ENCODE data around the gene EMP1. TPM values are rescaled to one million over a fixed set of nuclear protein-coding genes. Genes with fewer than 3 reads are reported as not detected.

Gene EMP1
- total RNA-seq, 2 experiments from 2014 or later: 13.5 to 20.9 TPM

DNA sequence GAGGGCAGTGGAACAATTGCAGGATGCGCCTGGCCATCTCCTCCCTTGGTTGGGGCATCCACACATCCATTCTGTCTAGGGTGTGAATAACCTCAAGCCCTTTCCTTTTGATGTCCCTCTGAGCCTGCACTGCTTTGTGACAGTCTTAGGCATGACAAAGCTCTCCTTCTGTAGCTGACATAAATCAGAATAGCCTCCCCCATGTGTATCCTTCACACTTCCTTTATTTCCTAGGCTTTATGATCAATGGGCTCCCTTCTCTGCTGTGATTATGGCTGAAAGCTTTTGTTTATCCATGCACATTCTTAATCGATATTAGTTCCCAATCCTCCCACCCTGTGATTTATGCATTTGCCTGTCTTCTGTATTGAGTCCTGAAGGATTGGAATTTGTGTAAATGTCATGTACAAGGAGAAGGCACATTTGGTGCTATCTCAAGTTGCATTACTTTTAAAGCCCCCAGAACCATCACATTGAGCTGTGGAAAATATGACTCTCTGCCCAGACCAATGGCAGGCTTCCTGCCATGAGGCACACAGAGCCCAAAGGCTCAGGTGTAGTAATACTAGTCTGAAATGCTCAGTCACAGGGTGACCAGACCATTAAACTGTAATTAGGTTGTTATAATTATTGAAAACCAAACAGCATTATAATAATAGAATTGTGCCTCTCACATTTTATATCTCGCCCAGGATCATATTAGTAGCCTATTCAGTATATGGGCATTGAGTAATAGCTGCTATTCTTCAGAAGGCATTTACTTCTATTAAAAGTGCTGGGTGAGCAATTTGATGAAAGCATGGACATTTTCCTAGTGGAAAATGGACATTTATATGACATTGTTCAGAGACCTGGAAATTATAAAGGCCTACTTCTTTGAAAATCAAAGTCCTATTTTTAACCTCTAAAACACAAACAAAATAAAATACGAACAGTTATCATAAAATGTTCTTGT, 14.0 kb downstream of the EMP1 start:
- CTCF ChIA-PET: interaction anchor here (2.4 to 3.6 kb wide), 5 partner anchors 10 to 295 kb away, joined by 15 to 20 read pairs (median 17); partner anchors contain the start of gene GSG1
- POLR2A ChIA-PET: interaction anchor here (0.6 kb wide), 1 partner anchor 234 kb away, joined by 9 read pairs; no protein-coding TSS in a partner anchor

DNA sequence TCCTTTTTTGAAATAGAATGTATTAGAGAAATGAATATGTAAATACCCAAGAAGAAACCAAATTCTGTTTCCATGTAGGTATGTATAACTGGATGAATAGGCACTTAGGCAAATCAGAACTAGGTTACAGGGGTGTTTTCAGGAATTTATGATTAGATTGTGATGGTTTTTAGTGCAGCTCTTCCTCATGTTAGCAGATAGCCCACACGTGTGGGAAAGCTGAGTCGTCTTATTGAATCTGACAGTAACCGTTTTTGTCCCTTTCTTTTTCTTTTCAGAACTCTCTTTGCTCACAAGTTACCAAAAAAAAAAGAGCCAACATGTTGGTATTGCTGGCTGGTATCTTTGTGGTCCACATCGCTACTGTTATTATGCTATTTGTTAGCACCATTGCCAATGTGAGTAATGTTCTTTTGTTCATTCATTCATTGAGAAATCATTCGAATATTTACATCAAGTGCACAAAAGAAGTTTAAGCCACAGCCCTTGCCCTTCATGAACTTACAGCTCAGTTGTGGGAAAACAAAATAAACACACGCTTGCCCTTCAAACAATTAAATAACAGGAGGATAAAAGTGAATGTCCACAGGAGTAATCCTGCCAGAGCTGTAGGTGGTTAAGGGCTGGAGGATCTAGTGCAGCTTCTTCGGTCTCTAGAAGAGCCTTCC, 14.8 kb downstream of the EMP1 start:
- POLR2A ChIA-PET: interaction anchor here (0.6 kb wide), 1 partner anchor 235 kb away, joined by 9 read pairs; no protein-coding TSS in a partner anchor

DNA sequence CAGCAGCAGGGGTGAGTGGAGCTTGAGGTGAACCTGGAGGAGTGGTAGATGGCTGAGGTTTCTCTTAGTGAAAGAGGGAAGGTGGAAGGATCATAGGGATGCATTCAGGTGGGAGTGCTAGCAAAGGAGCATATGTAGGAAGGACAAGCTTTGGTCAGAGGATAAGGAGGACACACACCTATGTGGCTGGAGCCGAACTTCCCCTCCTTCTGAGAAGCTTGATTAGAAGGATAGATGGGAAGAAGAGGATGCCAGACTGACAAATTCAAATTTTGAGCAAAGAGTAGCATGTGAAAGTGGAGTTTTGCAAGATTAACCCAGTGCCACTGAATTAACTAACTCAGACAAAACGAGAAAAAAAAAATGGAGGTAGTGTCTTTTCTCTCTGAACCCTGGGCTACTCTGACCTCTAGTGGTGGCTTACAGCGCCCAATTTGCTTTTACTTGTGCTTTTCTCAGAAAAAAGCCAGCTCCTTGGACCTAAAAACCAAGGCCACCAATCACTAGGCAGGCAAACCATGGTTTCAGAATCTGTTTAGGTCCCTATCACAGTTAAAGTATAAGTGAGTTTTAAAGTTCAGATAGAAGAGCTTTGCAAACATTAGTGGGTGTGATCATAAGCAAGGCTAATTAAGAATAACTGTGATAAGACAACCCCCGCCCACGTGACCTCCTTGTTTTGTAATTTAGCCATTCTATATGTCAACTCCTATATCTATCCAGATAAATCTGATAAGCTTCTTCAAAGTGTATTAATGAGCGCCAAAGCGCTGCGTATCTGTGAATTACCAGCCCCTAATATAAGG, 15.5 kb downstream of the EMP1 start:
- POLR2A ChIA-PET: no interaction called here

More for the DNA sequence above, 14.8 kb downstream of the EMP1 start:
- CTCF ChIA-PET: interaction anchor here (0.9 to 3.6 kb wide), 18 partner anchors 10 to 298 kb away, joined by 3 to 20 read pairs (median 5); partner anchors contain the start of gene GSG1

DNA sequence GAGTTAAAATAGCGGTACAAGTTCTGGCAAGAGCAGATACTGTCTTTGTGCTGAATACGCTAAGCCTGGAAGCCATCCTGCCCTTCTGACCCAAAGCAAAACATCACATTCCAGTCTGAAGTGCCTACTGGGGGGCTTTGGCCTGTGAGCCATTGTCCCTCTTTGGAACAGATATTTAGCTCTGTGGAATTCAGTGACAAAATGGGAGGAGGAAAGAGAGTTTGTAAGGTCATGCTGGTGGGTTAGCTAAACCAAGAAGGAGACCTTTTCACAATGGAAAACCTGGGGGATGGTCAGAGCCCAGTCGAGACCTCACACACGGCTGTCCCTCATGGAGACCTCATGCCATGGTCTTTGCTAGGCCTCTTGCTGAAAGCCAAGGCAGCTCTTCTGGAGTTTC, 18.5 kb downstream of the EMP1 start:
- POLR2A ChIA-PET: no interaction called here
- CTCF ChIA-PET: interaction anchor here (1.3 kb wide), 1 partner anchor 117 kb away, joined by 3 read pairs; no protein-coding TSS in a partner anchor

More for the DNA sequence above, 15.5 kb downstream of the EMP1 start:
- CTCF ChIA-PET: interaction anchor here (0.7 to 3.6 kb wide), 24 partner anchors 9 to 409 kb away, joined by 3 to 20 read pairs (median 4); partner anchors contain the start of genes FAM234B and GSG1

DNA sequence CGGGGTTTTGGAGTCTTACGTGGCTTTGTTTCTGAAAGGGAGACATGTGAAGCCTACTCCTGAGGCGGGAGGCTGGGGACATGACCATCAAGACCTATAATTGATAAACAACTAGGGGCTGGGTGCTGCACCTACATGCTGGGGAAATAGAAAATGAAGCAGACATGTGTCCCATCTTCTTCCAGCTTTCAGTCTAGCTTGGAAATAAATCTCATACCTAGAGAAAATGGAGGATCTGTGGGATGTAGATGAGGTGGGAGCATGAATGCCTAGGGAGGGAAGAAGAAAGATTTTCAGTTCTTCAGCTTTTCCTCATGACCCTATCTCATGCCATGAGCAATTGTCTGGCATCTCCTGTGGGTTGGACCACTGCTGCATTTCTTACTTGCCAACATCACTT, 22.1 kb downstream of the EMP1 start:
- ChIA-PET POLR2A (no interaction called here), CTCF (interaction anchor here (1.8 kb wide), 1 partner anchor 37 kb away, joined by 4 read pairs; no protein-coding TSS in a partner anchor)

DNA sequence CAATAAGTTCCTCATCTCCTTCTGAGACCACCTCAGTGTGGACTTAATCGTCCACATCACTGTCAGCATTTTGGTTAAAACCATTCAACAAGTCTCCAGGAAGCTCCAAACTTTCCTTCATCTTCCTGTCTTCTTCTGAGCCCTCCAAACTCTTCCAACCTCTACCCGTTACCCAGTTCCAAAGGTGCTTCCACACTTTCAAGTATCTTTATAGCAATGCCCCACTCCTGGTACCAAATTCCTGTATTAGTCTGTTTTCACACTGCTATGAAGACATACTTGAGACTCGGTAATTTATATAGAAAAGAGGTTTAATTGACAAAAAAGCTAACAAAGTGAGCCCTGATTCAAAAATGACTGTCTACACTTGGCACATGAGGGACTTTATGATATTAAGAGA, 22.8 kb downstream of the EMP1 start:
- CTCF ChIA-PET: interaction anchor here (1.8 kb wide), 1 partner anchor 36 kb away, joined by 4 read pairs; no protein-coding TSS in a partner anchor

DNA sequence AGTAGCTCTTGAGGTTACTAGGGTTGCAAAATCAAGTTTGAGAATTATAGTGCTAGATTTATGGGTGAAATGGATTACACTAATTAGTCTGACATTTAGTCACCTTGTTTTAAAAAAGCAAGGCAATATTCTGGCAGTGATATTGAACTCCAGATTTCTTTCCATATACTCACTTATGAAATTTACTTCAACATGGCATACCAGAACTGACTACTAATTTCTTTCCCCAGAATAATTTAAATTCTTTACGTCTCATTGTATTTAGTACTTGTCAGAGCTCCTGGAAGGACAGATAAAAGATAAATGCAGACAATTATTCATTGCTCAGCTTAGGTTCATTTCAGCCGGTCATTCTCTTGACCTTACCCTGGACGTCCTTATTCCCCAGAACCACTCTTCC, 24.3 kb downstream of the EMP1 start:
- CTCF ChIA-PET: interaction anchor here (1.5 kb wide), 1 partner anchor 9 kb away, joined by 5 read pairs; no protein-coding TSS in a partner anchor
- POLR2A ChIA-PET: no interaction called here

More for the DNA sequence above, 22.8 kb downstream of the EMP1 start:
- POLR2A ChIA-PET: no interaction called here

DNA sequence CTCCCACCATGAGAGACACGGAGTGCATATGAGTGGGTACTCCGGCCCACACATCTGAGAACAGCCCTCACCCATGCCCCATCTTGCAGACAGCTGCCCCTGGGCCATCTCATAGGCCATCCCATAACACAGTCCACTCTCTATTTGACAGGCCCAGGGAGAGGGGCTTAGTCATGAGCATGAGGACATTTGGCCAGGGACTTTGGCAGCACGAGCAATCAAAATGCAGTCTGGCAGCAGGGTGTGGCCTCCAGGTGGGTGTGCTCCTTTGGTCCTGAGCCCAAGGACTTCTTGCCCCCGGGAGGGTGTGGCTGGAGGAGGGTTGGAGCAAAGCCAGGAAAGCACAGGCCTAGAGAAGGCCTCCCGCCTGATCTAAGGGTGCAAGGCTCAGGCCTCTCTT, 25.6 kb downstream of the EMP1 start:
- ChIA-PET POLR2A (no interaction called here), CTCF (no interaction called here)

DNA sequence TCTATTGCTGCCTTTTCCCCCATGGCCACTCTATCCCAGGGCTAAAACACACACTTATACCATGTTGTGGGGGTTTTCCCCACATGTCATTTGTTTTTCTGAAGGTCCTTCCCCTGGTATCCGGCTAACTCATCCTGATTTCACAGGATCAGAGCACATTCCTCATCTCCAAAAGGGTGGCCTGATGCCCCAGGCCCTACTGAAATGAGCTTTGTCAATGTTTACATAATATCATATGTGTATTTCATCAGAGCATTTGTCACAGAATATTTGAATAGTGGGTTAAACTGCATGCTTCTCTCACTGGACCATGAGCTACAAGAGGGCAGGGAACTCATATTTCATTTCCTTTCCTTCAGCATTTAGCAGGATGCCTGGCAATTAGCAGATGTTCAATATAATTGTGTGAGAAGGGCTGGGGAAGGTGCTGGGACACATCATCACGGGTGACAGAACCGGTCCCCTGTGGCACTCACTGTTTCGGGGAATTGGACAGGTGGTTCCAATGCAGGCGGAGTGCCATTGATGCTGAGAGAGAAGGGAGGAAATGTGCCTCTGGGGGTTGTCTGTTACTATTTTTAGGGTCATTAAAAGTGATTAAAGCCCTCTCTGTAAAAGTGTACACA, 26.8 kb downstream of the EMP1 start:
- ChIA-PET CTCF (interaction anchor here (1.3 kb wide), 1 partner anchor 32 kb away, joined by 4 read pairs; no protein-coding TSS in a partner anchor), POLR2A (no interaction called here)

DNA sequence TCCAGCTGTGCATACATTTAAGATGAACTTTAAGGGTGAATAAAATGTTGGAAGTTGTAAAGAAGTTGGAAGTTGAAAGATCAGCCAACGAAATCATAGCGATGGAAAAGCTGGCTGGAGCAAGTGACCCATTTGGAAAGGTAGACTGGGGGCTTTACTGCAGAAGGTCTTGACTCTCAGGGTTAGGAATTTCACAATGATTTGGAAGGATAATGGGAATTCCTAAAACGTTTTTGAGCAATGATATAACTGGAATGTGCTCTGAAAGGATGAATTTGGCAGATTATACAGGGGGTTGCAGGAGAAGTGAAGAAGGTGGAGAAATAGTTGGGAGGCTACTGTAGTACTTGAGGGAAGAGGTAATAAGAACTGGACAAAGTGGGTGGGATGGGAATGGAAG, 27.4 kb downstream of the EMP1 start:
- CTCF ChIA-PET: interaction anchor here (1.3 kb wide), 1 partner anchor 31 kb away, joined by 4 read pairs; no protein-coding TSS in a partner anchor
- POLR2A ChIA-PET: no interaction called here

DNA sequence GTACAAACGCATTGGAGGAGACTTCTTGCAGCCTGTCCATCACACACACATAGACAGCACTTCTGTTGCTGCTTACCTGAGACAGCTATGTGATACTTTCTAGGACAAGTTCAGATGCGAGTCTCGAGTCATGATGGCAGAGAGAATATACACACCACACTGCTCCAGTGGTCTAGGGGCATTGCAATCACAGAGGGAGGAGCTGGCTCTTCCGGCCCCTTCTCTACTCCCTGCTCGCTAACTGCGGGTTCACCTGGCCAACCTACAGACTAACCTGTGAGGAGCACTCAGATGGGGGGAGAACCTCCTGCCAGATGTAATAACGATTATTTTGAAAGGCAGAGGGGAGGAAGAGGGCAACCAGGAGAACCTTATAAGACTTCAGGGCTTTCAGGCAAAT, 30.7 kb downstream of the EMP1 start:
- CTCF ChIA-PET: no interaction called here
- POLR2A ChIA-PET: no interaction called here

DNA sequence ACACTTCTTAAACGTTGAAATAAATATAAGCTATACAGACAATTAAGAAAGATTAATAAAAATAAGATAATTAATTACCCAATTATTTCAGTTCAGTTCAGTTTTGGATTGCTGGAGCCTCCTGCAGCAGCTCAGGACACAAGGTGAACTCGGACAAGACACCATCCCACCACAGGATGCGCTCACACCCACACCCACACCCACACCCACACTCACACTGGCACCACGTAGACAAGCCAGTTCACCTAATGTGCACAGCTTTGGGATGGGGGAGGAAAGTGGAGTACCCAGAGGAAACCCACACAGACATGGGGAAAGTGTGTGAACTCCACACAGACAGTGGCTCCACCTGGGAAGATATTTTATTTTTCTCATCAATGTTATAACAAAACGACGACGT, 32.1 kb downstream of the EMP1 start:
- ChIA-PET POLR2A (no interaction called here), CTCF (interaction anchor here (0.5 kb wide), 1 partner anchor 362 kb away, joined by 3 read pairs; no protein-coding TSS in a partner anchor)

DNA sequence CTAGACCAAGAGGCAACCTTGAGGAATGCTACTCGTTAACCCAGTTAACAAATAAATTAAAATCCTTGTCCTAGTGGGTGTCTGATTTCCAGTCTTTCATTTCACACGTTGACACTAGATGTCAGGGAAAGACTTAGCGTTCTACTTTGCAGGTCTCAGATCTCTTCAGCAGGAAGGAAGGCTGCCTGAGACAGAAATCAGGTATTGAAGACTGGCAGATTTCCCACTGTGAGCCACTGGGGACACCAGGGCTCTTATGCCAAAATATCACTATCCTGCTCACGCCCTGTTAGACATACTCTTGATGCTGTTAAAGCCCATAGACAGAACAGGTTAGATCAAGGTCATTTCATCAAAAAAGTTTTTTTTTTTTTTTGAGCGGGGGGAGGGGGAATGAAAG, 33.0 kb downstream of the EMP1 start:
- ChIA-PET POLR2A (no interaction called here), CTCF (no interaction called here)

DNA sequence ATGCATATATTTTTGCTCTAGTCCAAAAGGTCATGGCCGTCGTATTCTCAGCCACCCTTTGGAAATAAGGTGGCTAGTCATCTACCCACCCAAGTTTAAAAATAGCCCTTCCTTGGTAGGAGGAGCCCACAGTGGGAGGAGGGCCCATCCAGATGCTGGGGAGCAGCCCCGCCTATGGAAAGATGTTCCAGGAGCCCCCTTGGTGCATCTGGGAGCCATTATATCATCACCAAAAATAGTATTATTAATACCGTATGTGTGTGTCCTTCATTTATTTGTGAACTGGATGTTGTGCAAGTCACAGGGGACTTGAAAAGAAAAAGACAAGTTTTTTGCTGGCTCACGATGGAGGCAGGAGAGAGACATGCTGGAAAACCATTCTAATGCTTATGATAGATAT, 34.0 kb downstream of the EMP1 start:
- ChIA-PET POLR2A (no interaction called here), CTCF (no interaction called here)

DNA sequence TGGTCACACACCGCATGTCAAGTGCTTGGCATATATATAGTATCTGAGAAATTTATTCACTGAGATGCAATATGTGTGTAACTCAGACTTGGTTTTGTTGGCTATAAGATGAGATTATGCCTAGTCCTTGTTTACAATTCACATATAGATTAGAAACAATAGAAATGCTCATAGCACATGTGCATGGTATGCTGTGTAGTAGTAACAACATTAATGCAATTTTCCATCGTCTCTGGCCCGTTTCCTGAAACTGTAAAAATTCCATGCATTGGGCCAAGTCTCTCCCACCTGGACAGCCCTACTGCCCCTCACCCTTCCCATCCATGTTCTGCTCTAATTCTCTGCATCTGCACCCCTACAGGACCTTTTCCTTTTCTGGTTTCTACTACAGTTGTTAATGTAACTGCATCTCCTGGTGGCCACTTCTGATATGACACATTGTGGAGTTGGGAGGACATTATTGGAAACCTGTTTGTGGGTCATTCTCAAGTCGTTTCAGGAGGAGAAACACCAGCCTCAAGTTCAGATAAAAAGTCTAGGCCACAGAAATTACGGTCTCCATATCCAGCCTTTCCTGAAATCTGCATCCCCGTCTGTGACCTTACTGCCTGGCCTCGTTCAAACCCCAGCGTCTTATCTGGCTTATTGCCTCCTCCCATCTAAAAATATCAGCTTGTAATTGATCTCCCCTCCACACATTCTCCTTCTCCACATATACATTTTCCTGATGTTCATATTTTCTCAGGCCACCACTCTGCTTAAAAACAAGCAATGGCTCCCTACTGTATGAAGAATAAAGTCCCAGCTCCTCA, 37.5 kb downstream of the EMP1 start:
- ChIA-PET POLR2A (no interaction called here), CTCF (no interaction called here)

DNA sequence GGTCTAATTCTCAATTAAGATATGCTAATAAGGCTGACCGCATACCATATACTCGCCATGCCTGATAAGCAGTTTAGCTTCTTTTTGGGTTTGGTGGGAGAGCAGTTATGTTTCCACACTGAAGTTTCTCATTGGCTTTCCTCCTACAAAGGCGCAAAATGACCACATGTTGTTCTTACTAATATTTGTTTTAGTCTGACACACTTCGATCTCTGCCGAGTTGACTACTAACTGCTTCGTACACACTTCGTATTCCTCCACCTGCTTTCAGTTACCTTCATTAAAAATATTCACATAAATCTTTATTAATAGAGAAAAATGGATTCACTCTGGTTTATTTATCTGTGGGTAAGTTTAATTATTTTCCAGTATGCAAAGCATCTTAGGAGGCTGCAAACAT, 41.7 kb downstream of the EMP1 start:
- POLR2A ChIA-PET: no interaction called here
- CTCF ChIA-PET: no interaction called here

DNA sequence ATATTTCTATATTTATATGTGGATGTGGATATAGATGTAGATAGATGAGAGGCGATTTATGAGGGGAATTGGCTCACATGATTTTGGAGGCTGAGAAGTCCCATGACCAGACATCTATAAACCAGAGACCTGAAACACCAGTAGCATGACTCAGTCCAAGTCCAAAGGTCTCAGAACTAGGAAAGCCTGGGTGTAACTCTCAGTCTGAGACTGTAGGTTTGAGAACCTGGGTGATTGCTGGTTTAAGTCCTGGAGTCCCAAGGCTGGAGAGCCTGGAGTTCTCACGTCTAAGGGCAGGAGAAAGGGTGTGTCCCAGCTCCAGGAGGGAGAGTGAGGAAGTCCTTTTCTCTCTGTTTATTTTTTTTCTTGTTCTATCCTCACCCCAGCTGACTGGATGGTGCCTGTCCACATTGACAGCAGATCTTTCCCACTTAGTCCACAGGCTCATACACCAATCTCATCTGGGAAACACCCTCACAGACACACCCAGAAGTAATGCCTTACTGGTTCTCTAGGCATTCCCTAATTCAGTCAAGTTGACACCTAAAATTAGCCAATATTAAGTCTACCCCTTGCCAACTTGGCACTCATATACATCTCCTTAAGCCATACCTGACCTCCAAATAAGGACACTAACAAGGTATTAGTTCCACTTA, 45.4 kb downstream of the EMP1 start:
- CTCF ChIA-PET: no interaction called here
- POLR2A ChIA-PET: no interaction called here

DNA sequence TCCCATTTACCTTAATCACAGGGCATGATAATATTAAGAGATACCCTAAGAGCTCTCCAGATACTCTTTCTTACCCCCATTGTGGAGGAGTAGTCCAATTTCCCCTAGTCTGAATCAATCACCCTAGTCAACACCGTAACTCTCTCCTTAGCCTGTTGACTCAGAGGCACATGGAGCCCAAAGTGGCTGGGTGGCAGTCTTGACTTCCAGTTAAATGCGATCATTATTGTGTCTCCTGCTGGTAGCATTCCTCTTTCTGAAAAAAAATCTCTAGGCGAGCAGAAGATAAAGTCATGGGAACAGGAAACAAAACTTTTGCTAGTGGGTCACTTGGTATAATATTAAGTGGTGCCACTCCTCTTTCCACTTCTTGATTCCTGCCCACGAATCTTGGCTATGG, 46.4 kb downstream of the EMP1 start:
- ChIA-PET CTCF (no interaction called here), POLR2A (no interaction called here)

Data from activated CD8-positive, alpha-beta memory T cell treated with anti-CD3 and anti-CD28 coated beads for 36 hours (primary cell).